Sigmoid colon (tissue), 7 donors: ENCODE results near the gene ANXA3. TPM values are rescaled to one million over a fixed set of nuclear protein-coding genes. Genes with fewer than 3 reads are reported as not detected.

Source experiments
- DNase-seq: peaks from one replicate; pipeline ENCODE4 v3.0.0-alpha.2; 2019
- H3K27ac ChIP-seq, 4 donors: fragments of 200-600 bp; sonication (generic); one replicate each; pipeline ENCODE4 v1.5.1; 2016 to 2019; ENCODE audit warnings: mild to moderate bottlenecking in 1 of 4
- H3K27me3 ChIP-seq, 3 donors: fragments of 200-600 bp; sonication (generic); one replicate each; pipeline ENCODE4 v1.5.1; 2019; ENCODE audit warnings: mild to moderate bottlenecking in 1 of 3
- H3K36me3 ChIP-seq, 4 donors: fragments of 200-600 bp; sonication (generic); one replicate each; pipeline ENCODE4 v1.5.1; 2016 to 2019
- H3K4me1 ChIP-seq, 4 donors: fragments of 200-600 bp; sonication (generic); one replicate each; pipeline ENCODE4 v1.5.1; 2017 to 2019
- H3K4me3 ChIP-seq, 4 donors: fragments of 200-600 bp; sonication (generic); one replicate each; pipeline ENCODE4 v1.5.1; 2017 to 2019; ENCODE audit warnings: mild to moderate bottlenecking in 2 of 4, moderate library complexity in 1 of 4
- H3K9me3 ChIP-seq, 4 donors: fragments of 200-600 bp in 3 of 4; sonication (generic) in 3 of 4; one replicate each; pipeline versions ENCODE4 v1.5.1 to v1.6.1; 2013 to 2019
- CTCF ChIP-seq, 4 experiments: fragments of 450-650 bp in 3 of 4; fragments of 200-600 bp in 1 of 4; IDR thresholded peaks; one replicate each; pipeline ENCODE4 v1.5.1; 2016 to 2019; ENCODE audit warnings: antibody characterized with exemption in 4 of 4, mild to moderate bottlenecking in 3 of 4, moderate library complexity in 2 of 4
- EP300 ChIP-seq, 4 donors: sonication (generic); formaldehyde crosslinking; IDR thresholded peaks; one replicate each; pipeline ENCODE4 v1.6.1; 2017; ENCODE audit warnings: antibody characterized with exemption in 4 of 4
- POLR2A ChIP-seq, 2 donors: fragments of 450-650 bp; IDR thresholded peaks; one replicate each; pipeline ENCODE4 v1.6.1; 2016; ENCODE audit warnings: antibody characterized with exemption in 2 of 2, mild to moderate bottlenecking in 2 of 2, moderate library complexity in 2 of 2
- POLR2AphosphoS5 ChIP-seq, 4 donors: sonication (generic); formaldehyde crosslinking; IDR thresholded peaks; one replicate each; pipeline ENCODE4 v1.6.1; 2017; ENCODE audit warnings: antibody characterized with exemption in 4 of 4
- WGBS, 2 donors: extraction: QIAGEN DNeasy Blood & Tissue Kit; methylation state at CpG; one replicate each; pipeline ENCODE4 v1.1.7; 2013; 5-methylcytosine and 5-hydroxymethylcytosine counted together
- intact Hi-C: fragments of 100-400 bp; cut with DNase I; formaldehyde crosslinking; loops from one replicate; pipeline ENCODE4 v1.15.1; 2023
- polyA plus RNA-seq, 3 donors: library from polyadenylated mRNA; stranded (reverse); fragments of 200-250 nt; gene quantifications; one replicate each; pipeline ENCODE4 v1.2.3, GENCODE V29; 2013
- total RNA-seq, 4 donors: library from RNA; depleted of rRNA; stranded (reverse); fragments of >200 nt; gene quantifications; one replicate each; pipeline ENCODE4 v1.1.0, GENCODE V29; 2016
- donor health status: healthy with polysubstance abuse.
- donor health status: Bipolar disorder and iron deficiency.
- donor health status: healthy.

ANXA3 gene
- total and polyA plus RNA-seq, 7 donors = 17.8 to 109 (median 46.4) TPM

- intact Hi-C loops = no loop called here
- H3K27ac ChIP-seq = peak overlapping the region in 3 of 4 donors; percentile 63 to 79 (median 64)
- TF ChIP-seq POLR2A (IDR thresholded peaks at IDR 0.05) (no peak), POLR2AphosphoS5 (IDR thresholded peaks at IDR 0.05) (no peak), EP300 (IDR thresholded peaks at IDR 0.05) (no peak), CTCF (IDR thresholded peaks at IDR 0.05) (no peak)
Observed at GRCh38 chr4:78567500-78568060, 16.0 kb downstream of the ANXA3 start.

GRCh38 chr4:78568640-78569305, 17.2 kb downstream of the ANXA3 start:
- Histone ChIP-seq H3K27me3 (no peaks in the 10 kb centered on the region), H3K36me3 (no peaks in the 10 kb centered on the region), H3K4me3 (no peak overlapping the region), H3K9me3 (no peaks in the 10 kb centered on the region), H3K4me1 (peaks cover 0 to 38% (median 24%) of the 10 kb centered on the region in 4 donors), H3K27ac (peak overlapping the region in 3 of 4 donors; percentile 63 to 79 (median 64))
- TF ChIP-seq CTCF (IDR thresholded peaks at IDR 0.05) (no peak), POLR2AphosphoS5 (IDR thresholded peaks at IDR 0.05) (no peak), EP300 (IDR thresholded peaks at IDR 0.05) (no peak), POLR2A (IDR thresholded peaks at IDR 0.05) (no peak)
- WGBS, 2 donors = 86 to 88% methylated on average over 3 of the region's 3 CpGs
- no peak for DNase-seq
- intact Hi-C loops = no loop called here

More at GRCh38 chr4:78567500-78568060, 16.0 kb downstream of the ANXA3 start:
- Histone ChIP-seq H3K4me3 (no peak overlapping the region), H3K27me3 (no peaks in the 10 kb centered on the region), H3K9me3 (no peaks in the 10 kb centered on the region), H3K36me3 (no peaks in the 10 kb centered on the region), H3K4me1 (peaks cover 0 to 40% (median 26%) of the 10 kb centered on the region in 4 donors)
- 96 to 97% methylated on average over 2 of the region's 2 CpGs for WGBS, 2 donors
- no peak for DNase-seq

GRCh38 chr4:78569306-78569821, 17.8 kb downstream of the ANXA3 start:
- H3K4me3 ChIP-seq = no peak overlapping the region
- no peak for DNase-seq

GRCh38 chr4:78570117-78570516, 18.5 kb downstream of the ANXA3 start:
- TF ChIP-seq POLR2AphosphoS5 (IDR thresholded peaks at IDR 0.05) = no peak
- TF ChIP-seq EP300 (IDR thresholded peaks at IDR 0.05) = no peak
- TF ChIP-seq CTCF (IDR thresholded peaks at IDR 0.05) = no peak
- TF ChIP-seq POLR2A (IDR thresholded peaks at IDR 0.05) = no peak
- intact Hi-C loops = no loop called here

More at GRCh38 chr4:78569306-78569821, 17.8 kb downstream of the ANXA3 start:
- Histone ChIP-seq H3K27ac (peak overlapping the region in 3 of 4 donors; percentile 63 to 79 (median 64)), H3K4me1 (peaks cover 0 to 36% (median 23%) of the 10 kb centered on the region in 4 donors), H3K36me3 (no peaks in the 10 kb centered on the region), H3K9me3 (no peaks in the 10 kb centered on the region), H3K27me3 (no peaks in the 10 kb centered on the region)
- intact Hi-C loops = no loop called here
- 65 to 68% methylated on average over 6 of the region's 6 CpGs for WGBS, 2 donors
- TF ChIP-seq CTCF (IDR thresholded peaks at IDR 0.05) = no peak
- TF ChIP-seq EP300 (IDR thresholded peaks at IDR 0.05) = no peak
- TF ChIP-seq POLR2AphosphoS5 (IDR thresholded peaks at IDR 0.05) = no peak
- no peak for TF ChIP-seq POLR2A (IDR thresholded peaks at IDR 0.05)

More at GRCh38 chr4:78570117-78570516, 18.5 kb downstream of the ANXA3 start:
- no peak for DNase-seq
- Histone ChIP-seq H3K27ac (peak overlapping the region in 1 of 4 donors; percentile 79), H3K36me3 (no peaks in the 10 kb centered on the region), H3K9me3 (no peaks in the 10 kb centered on the region), H3K4me1 (peaks cover 0 to 36% (median 21%) of the 10 kb centered on the region in 4 donors), H3K4me3 (no peak overlapping the region), H3K27me3 (no peaks in the 10 kb centered on the region)
- WGBS, 2 donors = 83 to 89% methylated on average over 2 of the region's 2 CpGs
